GM21786 (cell line): ENCODE results near the gene GFPT2.

ENCODE experiments used
- ATAC-seq: cut with Tn5 transposase; IDR thresholded peaks from one replicate; pipeline ENCODE4 v1.9.1; 2021; ENCODE audit not compliant: unreplicated experiment

The GFPT2 gene

DNA sequence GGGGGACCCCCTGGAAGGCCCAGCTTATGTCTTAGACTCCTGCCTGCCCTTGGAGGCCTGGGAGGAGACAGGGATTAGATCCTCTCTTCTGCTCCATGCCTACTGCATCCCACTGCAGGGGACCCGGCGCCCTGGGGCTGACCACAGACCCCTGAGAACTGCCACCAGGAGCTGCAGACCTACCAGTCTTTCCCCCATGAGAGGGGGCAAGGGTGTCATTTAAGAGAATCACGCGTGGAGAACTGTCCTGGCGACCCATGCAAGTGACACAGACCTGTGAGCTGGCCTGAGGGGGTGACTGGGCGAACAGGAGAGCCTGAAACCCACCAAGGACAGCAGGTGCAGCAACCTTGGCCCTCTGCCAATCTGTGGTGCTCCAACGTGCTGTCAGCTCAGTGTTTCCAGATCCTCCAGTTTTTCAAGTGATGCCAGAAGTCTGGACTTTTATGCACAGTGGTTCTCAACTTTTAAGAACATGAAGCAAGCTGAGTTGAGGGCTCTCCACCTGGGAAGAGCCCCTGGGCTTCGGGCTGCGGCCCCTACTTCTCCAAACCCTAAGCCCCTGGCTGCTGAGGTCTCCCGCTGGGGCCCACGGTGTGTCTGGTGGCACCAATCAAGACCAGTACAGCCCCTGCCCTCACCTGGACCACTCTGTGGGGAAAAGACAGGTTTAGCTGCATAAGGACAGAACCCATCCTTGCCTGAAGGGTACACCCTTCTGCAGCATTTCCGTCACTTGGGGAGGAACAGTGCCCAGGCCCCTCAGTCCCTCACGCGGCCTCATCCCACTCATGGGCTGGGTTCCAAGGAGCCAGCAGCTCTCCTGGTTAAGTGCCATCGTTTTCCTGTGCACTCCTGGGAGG, 18.2 kb downstream of the GFPT2 start:
- no peak for ATAC-seq

- ATAC-seq: no peak
Observed at GRCh38 chr5:180334176-180334575, 19.0 kb downstream of the GFPT2 start.

DNA sequence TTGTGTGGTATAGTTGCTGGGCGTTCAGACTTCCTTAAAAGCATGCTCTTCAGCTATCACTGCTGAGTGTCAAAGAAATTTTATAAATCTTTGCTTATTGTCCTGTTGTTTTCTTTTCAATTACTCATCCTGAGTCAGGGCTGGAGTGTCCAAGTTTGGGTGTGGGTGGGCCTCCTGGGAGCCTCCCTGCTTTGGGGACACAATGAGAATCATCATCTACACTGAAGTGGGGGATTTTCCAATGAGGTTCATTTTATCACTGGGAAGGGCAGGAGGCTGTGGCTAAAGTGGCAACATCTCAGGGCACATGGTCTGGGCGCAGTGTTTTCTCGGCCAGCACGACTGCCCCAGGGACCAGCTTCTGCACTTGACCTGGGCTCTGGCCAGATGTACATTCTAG, 19.5 kb downstream of the GFPT2 start:
- no peak for ATAC-seq

DNA sequence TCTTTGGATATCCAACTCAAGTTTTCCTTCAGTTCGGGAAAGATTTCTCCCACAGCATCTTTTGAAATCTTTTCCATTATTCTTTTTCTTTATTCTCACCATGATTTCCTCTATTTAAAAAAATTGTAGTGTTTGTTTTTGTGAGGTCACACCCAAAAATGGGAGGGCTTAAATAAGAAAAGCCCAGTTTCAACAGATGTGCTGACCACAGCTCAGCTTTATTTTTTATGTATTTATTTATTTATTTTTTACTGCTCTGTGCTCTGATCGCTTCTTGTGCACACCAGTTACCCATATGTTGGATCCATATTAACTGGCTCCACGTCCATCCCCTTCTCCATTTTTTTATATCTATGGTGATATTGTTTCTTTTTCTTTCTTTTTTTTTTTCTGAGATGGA, 20.3 kb downstream of the GFPT2 start:
- ATAC-seq: no peak

- ATAC-seq: no peak
Observed at GRCh38 chr5:180332051-180332517, 21.1 kb downstream of the GFPT2 start.

DNA sequence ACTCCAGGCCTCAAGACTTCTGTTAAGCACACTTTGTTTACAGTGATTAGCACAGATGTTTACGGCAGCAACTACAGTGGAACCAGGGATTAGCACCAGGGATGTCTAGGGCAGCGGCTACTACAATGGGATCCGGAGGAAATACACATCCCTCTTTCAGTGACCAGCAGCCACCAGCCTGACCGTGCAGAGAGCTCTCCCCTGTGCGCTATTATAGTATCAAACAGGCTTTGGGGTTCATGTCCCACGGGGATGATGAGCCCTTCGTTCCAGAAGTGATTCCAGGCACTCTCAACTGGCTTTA, 21.5 kb downstream of the GFPT2 start:
- ATAC-seq: no peak

GRCh38 chr5:180330810-180331646, 22.1 kb downstream of the GFPT2 start:
- no peak for ATAC-seq

GRCh38 chr5:180330270-180330648, 22.9 kb downstream of the GFPT2 start:
- ATAC-seq: no peak

GRCh38 chr5:180329606-180330269, 23.4 kb downstream of the GFPT2 start:
- ATAC-seq: no peak

GRCh38 chr5:180329138-180329435, 24.0 kb downstream of the GFPT2 start:
- no peak for ATAC-seq

DNA sequence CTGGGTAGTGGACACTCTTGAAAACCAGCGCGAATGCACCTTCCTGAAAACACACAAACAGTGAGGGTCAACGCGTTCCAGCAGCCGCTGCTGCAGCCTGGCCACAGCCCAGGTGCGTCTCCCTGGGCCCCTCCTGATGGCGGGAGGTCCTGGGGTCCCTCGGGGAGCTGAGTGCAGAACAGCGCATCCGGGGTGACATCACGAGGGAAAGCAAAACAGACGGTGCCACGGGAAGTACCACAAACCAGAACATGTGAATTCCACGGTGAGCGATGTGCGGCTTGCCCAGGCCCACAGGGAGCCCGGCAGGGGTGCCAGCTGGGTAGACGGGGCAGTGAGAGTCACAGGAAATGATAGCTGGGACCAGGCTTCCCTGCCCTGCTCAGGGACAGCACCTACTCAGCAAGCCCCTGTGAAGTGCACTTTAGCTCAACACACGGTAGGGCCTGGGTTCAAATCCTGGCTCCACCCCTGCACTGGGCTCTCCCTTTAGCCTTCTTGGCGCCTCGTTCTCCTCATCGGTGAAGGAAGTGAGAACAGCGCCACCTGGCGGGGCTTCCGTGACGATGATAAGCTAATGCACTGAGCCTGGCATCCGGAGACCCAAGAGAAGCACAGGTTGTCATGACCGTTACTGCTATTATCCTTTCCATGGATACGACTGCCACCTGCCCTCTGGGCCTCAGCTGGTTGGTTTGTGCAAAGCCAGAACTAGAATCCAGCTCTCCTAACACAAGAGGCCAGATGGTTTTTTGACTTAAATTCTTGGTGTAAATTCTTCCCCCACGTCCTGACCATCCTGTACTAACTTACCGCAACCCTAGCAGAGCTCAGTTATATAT, 24.6 kb downstream of the GFPT2 start:
- ATAC-seq: peak; percentile 84

GRCh38 chr5:180326989-180327565, 26.1 kb downstream of the GFPT2 start:
- ATAC-seq: no peak

DNA sequence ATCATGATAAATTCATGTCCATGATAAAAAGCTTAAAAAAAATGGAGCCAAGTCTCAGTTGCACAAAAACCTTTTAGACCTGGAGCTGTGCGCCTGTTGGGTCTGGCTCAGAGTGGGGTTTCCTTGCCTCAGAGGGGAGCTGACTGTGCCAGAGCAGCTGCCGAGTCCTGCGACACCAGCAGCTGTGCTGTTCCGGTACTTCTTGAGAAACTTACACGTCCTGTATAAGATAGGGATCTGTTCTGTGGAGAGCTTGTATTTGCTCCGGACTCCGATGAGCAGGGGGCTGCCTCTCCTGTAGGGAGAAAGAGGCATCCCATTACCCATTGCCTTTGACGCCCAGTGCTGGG, 28.6 kb downstream of the GFPT2 start:
- ATAC-seq: no peak

DNA sequence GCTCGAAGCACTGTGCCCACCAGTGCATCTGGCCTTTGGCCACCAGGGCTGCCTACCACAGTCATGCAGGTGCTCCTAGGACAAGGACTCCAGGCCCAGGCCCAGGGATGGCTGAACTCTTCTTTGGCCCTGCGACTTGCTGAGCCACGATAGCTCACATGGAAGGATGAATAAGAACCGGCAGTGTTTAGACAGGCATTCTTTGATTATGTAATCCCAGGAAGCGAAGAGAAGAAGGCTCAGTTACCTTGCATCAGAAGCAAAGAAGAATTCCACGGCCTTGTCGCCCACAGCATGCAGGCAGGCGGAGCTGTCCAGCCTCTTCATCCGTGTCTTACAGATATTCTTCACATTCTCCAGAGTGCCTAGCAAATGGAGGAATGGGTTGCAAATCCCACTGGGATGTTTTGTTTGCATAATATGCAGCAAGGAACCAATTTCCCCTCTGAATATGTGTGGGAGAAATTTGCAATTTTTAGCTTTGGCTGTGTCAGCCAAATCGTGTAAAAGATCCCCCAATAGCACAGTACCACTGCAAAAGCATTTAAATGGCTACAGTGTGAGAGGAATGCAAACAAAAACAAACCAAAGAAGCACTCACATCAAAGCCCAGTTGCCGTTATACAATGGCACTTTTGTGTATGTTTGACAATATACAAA, 29.1 kb downstream of the GFPT2 start:
- ATAC-seq: no peak

GRCh38 chr5:180323160-180323559, 30.0 kb downstream of the GFPT2 start:
- ATAC-seq: no peak

DNA sequence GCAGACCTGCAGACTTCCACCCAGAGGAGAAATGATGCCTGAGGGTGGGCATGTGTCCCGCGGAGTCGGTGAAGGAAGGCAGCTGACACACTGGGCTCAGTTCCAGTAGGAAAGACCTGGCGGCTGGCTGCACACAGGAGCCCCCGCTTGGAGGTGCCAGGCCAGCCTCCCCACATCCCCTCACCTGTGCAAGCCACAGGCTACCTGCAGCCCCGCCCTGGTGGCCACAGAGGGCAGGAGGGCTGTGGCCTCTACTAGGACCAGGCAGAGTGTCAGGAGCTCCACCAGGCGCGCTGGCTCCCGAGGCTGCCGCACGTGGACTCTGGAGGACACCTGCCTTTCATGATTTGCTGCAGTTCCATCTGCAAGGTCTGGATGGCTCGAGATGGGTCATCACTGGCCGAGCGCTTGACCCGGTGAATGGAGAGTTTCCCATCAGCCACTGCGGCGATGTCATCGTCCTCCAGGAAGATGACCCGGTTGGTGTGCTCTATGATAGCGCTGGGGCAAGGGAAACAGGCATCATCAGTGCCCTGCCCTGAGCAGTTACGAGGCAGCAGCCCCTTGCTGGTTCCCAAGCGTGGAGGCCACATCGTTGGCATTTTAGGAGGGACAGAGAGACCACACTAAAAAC, 34.6 kb downstream of the GFPT2 start:
- no peak for ATAC-seq

- no peak for ATAC-seq
Observed at GRCh38 chr5:180316586-180316985, 36.5 kb downstream of the GFPT2 start.

GRCh38 chr5:180315762-180316212, 37.3 kb downstream of the GFPT2 start:
- peak; percentile 60 for ATAC-seq

DNA sequence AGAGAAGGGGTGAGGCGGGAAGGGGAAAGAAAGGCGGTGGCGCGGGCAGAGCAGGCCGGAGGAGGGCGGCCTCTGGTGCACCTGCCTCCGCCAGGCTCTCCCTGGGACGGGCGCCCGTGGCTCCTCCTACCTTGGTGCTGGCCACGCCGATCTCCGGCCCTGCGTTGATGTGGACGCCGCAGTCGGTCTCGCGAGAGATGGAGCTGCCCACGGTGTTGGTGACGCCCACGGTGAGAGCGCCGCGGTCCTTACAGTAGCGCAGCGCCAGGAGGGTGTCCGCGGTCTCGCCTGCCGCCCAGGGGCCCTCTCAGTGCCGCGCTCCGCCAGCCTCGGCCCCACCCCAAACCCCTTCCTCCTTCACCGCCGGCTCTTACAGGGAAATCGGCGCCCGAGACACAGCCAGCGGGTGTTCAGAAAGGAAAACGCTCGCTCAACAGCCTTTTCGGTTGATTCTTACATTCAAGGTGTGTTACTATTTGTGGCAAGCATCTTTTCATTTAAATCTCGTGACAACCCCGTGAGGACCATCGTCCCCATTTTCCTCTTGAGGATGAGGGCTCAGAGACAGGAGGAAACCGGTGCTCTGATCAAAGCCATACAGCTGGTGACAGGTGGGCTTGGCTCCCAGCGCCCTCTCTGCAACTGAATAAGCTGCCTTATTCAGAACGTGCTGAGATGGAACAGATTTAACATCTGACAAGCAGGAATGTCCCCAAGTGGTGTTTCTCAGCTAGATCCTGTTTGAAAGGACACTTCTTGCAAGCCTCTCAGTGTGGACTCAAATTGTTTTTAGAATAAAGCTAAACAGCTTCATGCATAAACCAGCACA, 39.2 kb downstream of the GFPT2 start:
- ATAC-seq: peak; percentile 86
